HepG2 (cell line): ENCODE measurements around the gene GP1BA. TPM values are rescaled to one million over a fixed set of nuclear protein-coding genes. Genes with fewer than 3 reads are reported as not detected.
A peak's percentile ranks its signal among the peaks of the same experiment; 100 is the strongest.

Experiments
- HOXA3 ChIP-seq: sonication (generic); formaldehyde crosslinking; IDR thresholded peaks from 2 replicates; pipeline ENCODE4 v1.5.0; 2020; ENCODE audit warnings: missing genetic modification reagents
- REST ChIP-seq, 2 experiments: IDR thresholded peaks; 2 replicates each; pipeline ENCODE4 v1.6.1; 2011 to 2012; ENCODE audit warnings: low read length in 2 of 2, borderline replicate concordance in 1 of 2, low read depth in 1 of 2, mild to moderate bottlenecking in 1 of 2, moderate library complexity in 1 of 2
- SRY ChIP-seq: sonication (generic); formaldehyde crosslinking; IDR thresholded peaks from 2 replicates; pipeline ENCODE4 v1.8.0; 2022; ENCODE audit warnings: mild to moderate bottlenecking, missing genetic modification reagents
- TAF1 ChIP-seq: sonication (generic); formaldehyde crosslinking; IDR thresholded peaks from 2 replicates; pipeline ENCODE4 v1.4.0; 2020; ENCODE audit warnings: missing genetic modification reagents
- TBL1XR1 ChIP-seq: fragments of 150-350 bp; IDR thresholded peaks from 2 replicates; pipeline ENCODE4 v1.6.1; 2014; ENCODE audit warnings: borderline replicate concordance, low read length; ENCODE audit not compliant: partially characterized antibody
- TFDP1 ChIP-seq: IDR thresholded peaks from 2 replicates; pipeline ENCODE4 v1.6.1; 2016; ENCODE audit warnings: missing compliant biosample characterization, missing genetic modification reagents, borderline replicate concordance
- ZFX ChIP-seq: sonication (generic); formaldehyde crosslinking; IDR thresholded peaks from 2 replicates; pipeline ENCODE4 v1.4.0; 2020; ENCODE audit warnings: mild to moderate bottlenecking, low read depth, missing genetic modification reagents, moderate library complexity
- ZNF343 ChIP-seq: sonication (generic); formaldehyde crosslinking; IDR thresholded peaks from 2 replicates; pipeline ENCODE4 v1.4.0; 2020; ENCODE audit warnings: mild to moderate bottlenecking, missing genetic modification reagents
- ZNF780A ChIP-seq: sonication (generic); formaldehyde crosslinking; IDR thresholded peaks from 2 replicates; pipeline ENCODE4 v1.8.0; 2022; ENCODE audit warnings: mild to moderate bottlenecking, missing genetic modification reagents, moderate library complexity
- polyA plus RNA-seq, 8 experiments: library from polyadenylated mRNA; depleted of rRNA in 3 of 8; stranded (reverse) in 7 of 8; unstranded in 1 of 8; fragments of >200 nt; fragmentation: Illumina TruSeq in 4 of 8; extraction: Trizol in 4 of 8; gene quantifications; 2 replicates each; pipeline versions ENCODE4 v1.2.1 to v1.2.3, GENCODE V29; 2011 to 2016; ENCODE audit warnings: low read depth in 4 of 8, missing spikeins in 1 of 8, mixed read lengths in 1 of 8; ENCODE audit not compliant: insufficient read depth in 1 of 8
- total RNA-seq, 5 experiments: library from RNA; depleted of rRNA; stranded (reverse); fragments of >200 nt; fragmentation: Illumina TruSeq; extraction: Trizol; gene quantifications; 2 replicates each; pipeline ENCODE4 v1.2.3, GENCODE V29; 2016; ENCODE audit warnings: low read depth in 1 of 5
- TF ChIP-seq, protein P1 (sequence below): sonication (generic); formaldehyde crosslinking; IDR thresholded peaks from 2 replicates; pipeline ENCODE4 v1.4.0; 2020; ENCODE audit warnings: missing genetic modification reagents
- TF ChIP-seq, protein P2 (sequence below): sonication (generic); formaldehyde crosslinking; IDR thresholded peaks from 2 replicates; pipeline ENCODE4 v1.5.1; 2020; ENCODE audit warnings: mild to moderate bottlenecking, missing genetic modification reagents, moderate library complexity
- TF ChIP-seq, protein P3 (sequence below): sonication (generic); formaldehyde crosslinking; IDR thresholded peaks from 2 replicates; pipeline ENCODE4 v1.8.0; 2022; ENCODE audit warnings: missing genetic modification reagents, mild to moderate bottlenecking, inconsistent platforms, borderline replicate concordance

The GP1BA gene
- total and polyA plus RNA-seq, 2 of the 13 experiments (the other 11 are each of a cell fraction or from before 2014, with no cell fraction given): not detected

DNA sequence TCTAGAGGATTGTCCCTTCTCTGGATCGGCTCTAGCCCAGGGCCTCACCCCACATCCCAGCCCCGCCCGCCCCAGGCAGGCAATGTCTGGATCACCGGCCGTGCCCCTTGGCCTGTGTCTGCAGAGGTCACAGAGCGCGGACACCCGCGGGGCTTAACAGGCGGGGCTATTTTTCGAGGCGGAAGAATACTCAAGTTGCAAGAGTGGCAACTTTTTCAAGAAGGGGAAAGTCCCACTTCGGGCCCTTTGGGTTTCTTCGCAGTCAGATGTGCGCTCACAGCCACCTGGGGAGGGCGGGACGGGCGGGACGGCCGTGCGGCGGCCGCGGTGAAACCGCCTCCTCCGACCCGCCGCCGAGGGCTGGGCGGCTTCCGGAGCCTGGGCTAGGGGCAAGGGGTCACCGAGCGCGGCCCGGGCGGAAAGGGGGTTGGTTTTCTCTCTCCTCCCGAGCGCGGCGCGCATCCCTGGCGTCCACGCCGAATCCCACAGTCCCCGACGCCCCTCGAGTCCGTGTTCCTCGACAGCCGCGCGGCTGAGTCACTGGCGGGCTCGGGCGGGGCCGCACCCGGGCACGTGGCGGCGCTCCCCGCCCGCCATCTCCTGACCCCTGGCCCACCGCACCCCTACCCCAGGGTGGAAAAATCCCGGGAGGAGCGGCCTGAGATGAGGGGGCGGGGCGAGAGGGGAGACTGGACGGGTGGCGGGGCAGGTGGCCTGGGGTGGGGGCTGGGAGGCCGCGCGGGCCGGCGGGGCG is 17.4 kb downstream of the GP1BA start (continued):
- TF ChIP-seq, protein P1, sequence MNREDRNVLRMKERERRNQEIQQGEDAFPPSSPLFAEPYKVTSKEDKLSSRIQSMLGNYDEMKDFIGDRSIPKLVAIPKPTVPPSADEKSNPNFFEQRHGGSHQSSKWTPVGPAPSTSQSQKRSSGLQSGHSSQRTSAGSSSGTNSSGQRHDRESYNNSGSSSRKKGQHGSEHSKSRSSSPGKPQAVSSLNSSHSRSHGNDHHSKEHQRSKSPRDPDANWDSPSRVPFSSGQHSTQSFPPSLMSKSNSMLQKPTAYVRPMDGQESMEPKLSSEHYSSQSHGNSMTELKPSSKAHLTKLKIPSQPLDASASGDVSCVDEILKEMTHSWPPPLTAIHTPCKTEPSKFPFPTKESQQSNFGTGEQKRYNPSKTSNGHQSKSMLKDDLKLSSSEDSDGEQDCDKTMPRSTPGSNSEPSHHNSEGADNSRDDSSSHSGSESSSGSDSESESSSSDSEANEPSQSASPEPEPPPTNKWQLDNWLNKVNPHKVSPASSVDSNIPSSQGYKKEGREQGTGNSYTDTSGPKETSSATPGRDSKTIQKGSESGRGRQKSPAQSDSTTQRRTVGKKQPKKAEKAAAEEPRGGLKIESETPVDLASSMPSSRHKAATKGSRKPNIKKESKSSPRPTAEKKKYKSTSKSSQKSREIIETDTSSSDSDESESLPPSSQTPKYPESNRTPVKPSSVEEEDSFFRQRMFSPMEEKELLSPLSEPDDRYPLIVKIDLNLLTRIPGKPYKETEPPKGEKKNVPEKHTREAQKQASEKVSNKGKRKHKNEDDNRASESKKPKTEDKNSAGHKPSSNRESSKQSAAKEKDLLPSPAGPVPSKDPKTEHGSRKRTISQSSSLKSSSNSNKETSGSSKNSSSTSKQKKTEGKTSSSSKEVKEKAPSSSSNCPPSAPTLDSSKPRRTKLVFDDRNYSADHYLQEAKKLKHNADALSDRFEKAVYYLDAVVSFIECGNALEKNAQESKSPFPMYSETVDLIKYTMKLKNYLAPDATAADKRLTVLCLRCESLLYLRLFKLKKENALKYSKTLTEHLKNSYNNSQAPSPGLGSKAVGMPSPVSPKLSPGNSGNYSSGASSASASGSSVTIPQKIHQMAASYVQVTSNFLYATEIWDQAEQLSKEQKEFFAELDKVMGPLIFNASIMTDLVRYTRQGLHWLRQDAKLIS (CRISPR knock-in tag): no peak
- TF ChIP-seq SRY (CRISPR knock-in tag): peak; percentile 51; the same call in 1 of the 2 replicates
- TF ChIP-seq, protein P2, sequence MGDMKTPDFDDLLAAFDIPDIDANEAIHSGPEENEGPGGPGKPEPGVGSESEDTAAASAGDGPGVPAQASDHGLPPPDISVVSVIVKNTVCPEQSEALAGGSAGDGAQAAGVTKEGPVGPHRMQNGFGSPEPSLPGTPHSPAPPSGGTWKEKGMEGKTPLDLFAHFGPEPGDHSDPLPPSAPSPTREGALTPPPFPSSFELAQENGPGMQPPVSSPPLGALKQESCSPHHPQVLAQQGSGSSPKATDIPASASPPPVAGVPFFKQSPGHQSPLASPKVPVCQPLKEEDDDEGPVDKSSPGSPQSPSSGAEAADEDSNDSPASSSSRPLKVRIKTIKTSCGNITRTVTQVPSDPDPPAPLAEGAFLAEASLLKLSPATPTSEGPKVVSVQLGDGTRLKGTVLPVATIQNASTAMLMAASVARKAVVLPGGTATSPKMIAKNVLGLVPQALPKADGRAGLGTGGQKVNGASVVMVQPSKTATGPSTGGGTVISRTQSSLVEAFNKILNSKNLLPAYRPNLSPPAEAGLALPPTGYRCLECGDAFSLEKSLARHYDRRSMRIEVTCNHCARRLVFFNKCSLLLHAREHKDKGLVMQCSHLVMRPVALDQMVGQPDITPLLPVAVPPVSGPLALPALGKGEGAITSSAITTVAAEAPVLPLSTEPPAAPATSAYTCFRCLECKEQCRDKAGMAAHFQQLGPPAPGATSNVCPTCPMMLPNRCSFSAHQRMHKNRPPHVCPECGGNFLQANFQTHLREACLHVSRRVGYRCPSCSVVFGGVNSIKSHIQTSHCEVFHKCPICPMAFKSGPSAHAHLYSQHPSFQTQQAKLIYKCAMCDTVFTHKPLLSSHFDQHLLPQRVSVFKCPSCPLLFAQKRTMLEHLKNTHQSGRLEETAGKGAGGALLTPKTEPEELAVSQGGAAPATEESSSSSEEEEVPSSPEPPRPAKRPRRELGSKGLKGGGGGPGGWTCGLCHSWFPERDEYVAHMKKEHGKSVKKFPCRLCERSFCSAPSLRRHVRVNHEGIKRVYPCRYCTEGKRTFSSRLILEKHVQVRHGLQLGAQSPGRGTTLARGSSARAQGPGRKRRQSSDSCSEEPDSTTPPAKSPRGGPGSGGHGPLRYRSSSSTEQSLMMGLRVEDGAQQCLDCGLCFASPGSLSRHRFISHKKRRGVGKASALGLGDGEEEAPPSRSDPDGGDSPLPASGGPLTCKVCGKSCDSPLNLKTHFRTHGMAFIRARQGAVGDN (CRISPR knock-in tag): peak; percentile 88
- TF ChIP-seq ZNF343 (CRISPR knock-in tag): peak; percentile 72; the same call in 1 of the 2 replicates
- no peak for TF ChIP-seq ZNF780A (CRISPR knock-in tag)
- peak; percentile 62; the same call in 1 of the 2 replicates for TF ChIP-seq TAF1 (CRISPR knock-in tag)
- peak; percentile 41 for TF ChIP-seq TBL1XR1
- TF ChIP-seq, protein P3, sequence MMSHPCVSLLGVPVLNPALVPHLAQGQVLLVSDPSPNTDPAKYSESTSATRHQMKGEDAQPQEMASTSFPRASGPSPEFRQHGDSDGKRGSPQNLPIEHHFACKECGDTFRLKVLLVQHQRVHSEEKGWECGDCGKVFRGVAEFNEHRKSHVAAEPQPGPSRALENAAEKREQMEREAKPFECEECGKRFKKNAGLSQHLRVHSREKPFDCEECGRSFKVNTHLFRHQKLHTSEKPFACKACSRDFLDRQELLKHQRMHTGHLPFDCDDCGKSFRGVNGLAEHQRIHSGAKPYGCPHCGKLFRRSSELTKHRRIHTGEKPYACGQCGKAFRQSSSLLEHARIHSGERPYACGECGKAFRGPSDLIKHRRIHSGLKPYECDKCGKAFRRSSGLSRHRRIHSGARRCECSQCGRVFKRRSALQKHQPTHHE: 0 out of 2 replicates have a peak, but pooled peaks have one; percentile 58
- TF ChIP-seq TFDP1 (CRISPR knock-in tag): peak; percentile 88
- TF ChIP-seq ZFX: 0 out of 2 replicates have a peak, but pooled peaks have one; percentile 13
- TF ChIP-seq HOXA3 (CRISPR knock-in tag): peak; percentile 26
- TF ChIP-seq REST (IDR thresholded peaks at IDR 0.05; ENCODE audit: borderline replicate concordance in 1 of 2, low read depth in 1 of 2, low read length in 2 of 2): peak in 1 of 2 experiments; percentile 59; a peak in 1 of 4 replicates
